GM06990 (cell line): ENCODE data around the gene TEX51.

ENCODE experiments used
- DNase-seq: peaks from one replicate; pipeline ENCODE4 v3.0.0-alpha.2; 2011; ENCODE audit not compliant: insufficient read length; ENCODE audit errors: extremely low read depth
- H3K27me3 ChIP-seq: replicated peaks from 2 replicates; pipeline ENCODE4 v1.6.0; 2011; ENCODE audit warnings: low read length; ENCODE audit not compliant: control insufficient read depth, insufficient read depth
- H3K36me3 ChIP-seq: 2 replicates; pipeline ENCODE4 v1.5.1; 2011; ENCODE audit warnings: low read length; ENCODE audit not compliant: control insufficient read depth, insufficient read depth
- H3K4me3 ChIP-seq: replicated peaks from 2 replicates; pipeline ENCODE4 v1.5.1; 2011; ENCODE audit warnings: low read depth, mild to moderate bottlenecking, control low read depth, low read length
- TF ChIP-seq, protein P1 (sequence below): IDR thresholded peaks from 2 replicates; pipeline ENCODE4 v1.5.1; 2011; ENCODE audit warnings: low read length, control low read depth, mild to moderate bottlenecking, inconsistent platforms; ENCODE audit not compliant: insufficient read depth, poor library complexity, severe bottlenecking

The TEX51 gene

DNA sequence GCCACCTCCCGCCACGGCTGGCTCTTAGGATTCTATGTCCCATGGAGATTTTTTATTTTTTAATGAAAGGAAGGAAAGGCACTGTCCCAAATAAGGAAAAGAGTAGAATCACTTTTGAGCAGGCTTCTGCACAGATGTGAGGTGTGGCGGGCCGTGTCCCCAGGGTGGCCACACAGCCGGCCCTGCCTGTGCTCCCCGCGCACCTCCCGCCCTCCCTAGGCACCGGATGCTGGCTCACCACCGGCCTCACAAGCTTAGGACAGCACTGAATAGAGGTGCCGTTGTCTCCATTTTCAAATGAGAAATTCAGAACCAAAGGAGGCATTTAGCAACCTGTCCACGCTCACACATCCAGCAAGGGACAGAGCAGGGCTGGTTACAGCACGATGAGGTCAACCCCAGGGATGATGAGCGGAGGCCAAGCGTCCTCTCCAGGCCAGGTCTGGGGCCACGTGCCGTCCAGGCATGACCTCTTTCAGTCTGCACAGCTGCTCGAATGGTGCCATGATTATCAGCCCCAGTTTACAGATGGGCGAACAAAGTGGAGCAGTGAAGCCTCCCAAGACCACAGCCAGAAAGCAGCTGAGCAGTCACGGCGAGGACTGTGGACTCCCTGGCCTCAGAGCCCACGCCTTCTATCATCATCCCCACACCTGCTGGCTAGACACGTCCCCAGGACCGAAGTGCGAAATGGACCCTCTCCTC lies 20.7 kb upstream of the TEX51 start:
- H3K4me3 ChIP-seq, result no peak overlapping the region
- H3K27me3 ChIP-seq, result no peaks in the 10 kb centered on the region; the same call in 1 of the 2 replicates
- H3K36me3 ChIP-seq, result no peaks in the 10 kb centered on the region
- TF ChIP-seq, protein P1, sequence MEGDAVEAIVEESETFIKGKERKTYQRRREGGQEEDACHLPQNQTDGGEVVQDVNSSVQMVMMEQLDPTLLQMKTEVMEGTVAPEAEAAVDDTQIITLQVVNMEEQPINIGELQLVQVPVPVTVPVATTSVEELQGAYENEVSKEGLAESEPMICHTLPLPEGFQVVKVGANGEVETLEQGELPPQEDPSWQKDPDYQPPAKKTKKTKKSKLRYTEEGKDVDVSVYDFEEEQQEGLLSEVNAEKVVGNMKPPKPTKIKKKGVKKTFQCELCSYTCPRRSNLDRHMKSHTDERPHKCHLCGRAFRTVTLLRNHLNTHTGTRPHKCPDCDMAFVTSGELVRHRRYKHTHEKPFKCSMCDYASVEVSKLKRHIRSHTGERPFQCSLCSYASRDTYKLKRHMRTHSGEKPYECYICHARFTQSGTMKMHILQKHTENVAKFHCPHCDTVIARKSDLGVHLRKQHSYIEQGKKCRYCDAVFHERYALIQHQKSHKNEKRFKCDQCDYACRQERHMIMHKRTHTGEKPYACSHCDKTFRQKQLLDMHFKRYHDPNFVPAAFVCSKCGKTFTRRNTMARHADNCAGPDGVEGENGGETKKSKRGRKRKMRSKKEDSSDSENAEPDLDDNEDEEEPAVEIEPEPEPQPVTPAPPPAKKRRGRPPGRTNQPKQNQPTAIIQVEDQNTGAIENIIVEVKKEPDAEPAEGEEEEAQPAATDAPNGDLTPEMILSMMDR, result no peak
- no peak for DNase-seq

DNA sequence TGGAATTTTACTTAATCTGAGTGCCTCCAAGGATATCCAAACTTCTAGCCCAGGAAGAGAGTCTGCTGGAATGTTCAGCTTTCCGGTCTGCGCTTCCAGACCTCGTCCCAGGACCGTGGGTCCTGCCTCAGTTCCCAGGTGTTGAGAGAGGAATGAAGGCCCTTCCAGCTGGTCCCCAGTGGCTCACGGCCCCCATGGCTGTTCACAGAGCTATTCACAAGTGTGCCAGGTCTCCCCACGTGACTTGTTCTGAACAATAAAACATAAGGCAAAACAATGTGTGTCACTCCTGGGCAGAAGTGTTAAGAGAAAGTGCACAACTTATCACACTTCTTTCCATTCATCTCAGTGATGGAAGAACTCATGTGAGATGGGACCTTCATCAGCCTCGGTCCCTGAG lies 20.1 kb upstream of the TEX51 start:
- no peaks in the 10 kb centered on the region; the same call in 1 of the 2 replicates for H3K27me3 ChIP-seq
- DNase-seq, result no peak
- H3K36me3 ChIP-seq, result no peaks in the 10 kb centered on the region
- H3K4me3 ChIP-seq, result no peak overlapping the region
- TF ChIP-seq, protein P1, result no peak

DNA sequence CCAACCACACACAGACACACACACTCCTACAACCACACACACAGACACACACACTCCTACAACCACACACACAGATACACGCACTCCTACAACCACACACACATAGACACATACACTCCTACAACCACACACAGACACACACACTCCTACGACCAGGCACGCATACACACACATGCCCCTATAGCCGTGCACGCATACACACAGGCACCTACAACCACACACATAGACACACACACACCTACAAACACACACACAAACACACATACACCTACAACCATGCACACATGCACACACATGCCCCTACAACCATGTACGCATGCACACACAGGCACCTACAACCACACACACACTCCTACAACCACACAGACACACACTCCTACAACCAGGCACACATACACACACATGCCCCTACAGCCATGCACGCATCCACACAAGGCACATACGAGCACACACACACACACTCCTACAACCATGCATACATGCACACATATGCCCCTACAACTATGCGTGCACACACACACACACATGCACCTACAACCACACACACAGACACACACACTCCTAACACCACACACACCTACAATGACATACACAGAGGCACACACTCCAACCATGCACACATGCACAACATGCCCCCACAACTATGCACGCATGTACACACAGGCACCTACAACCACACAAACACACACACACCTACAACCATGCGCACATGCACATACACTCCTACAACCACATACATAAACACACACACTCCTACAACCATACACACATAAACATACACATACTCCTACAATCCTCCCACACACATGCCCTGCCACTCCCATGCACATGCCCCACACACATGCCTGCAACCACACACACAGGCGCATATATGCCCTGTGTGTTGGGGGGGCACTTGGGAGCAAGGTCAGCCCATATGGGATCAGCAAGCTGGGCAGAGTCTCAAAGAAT lies 19.1 kb upstream of the TEX51 start:
- H3K36me3 ChIP-seq, result no peaks in the 10 kb centered on the region
- H3K4me3 ChIP-seq, result no peak overlapping the region
- TF ChIP-seq, protein P1, result no peak
- DNase-seq, result no peak
- H3K27me3 ChIP-seq, result no peaks in the 10 kb centered on the region; the same call in 1 of the 2 replicates

DNA sequence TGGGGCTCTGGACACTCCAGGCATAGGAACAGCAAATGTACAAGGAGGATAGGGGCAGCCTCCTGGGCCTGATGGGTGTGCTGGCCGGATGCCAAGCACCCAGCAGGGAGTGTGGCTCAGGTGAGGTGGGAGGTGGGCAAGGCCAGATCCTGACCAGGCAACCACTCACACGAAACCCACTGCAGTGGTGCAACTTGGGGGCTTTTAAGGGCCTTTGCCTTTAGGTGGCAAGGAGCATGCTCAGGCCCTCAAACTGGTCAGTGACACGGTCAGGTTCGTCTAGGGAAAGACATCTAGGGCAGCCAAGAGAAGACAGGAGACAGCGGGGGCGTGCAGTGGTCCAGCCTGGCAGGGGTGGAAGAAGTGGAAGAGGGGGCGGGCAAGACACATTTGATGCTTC lies 18.4 kb upstream of the TEX51 start:
- TF ChIP-seq, protein P1, result no peak
- DNase-seq, result no peak
- Histone ChIP-seq H3K4me3 (no peak overlapping the region), H3K27me3 (no peaks in the 10 kb centered on the region; the same call in 1 of the 2 replicates), H3K36me3 (no peaks in the 10 kb centered on the region)

DNA sequence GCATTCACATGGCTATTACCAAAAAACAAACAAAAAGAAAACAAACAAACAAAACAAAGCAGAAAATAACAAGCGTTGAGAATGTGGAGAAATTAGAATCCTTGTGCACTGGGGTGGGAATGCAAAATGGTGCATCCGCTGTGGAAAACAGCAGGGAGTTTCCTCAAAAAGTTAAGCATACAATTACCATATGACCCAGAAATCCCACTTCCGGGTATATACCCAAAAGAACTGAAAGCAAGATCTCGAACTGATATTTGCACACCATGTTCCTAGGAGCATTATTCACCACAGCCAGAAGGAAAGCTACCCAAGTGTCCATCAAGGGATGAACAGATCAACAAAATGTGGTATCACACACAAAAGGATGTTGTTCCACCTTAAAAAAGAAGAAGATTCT lies 17.9 kb upstream of the TEX51 start:
- no peaks in the 10 kb centered on the region for H3K36me3 ChIP-seq
- no peaks in the 10 kb centered on the region; the same call in 1 of the 2 replicates for H3K27me3 ChIP-seq
- no peak overlapping the region for H3K4me3 ChIP-seq
- TF ChIP-seq, protein P1, result no peak
- no peak for DNase-seq
